AG08395 (cell line): ENCODE results near the gene TMEM131.
"Not testable (repeated sequence)": the region's sequence is repeated elsewhere in the genome, so short reads cannot be mapped to it uniquely, and the experiment has no call there.

ENCODE experiments used
- DNase-seq: peaks from one replicate; pipeline ENCODE4 v3.0.0; 2012; ENCODE audit warnings: mixed read lengths, low spot score

Gene TMEM131

GRCh38 chr2:98022067-98022466 lies 26.3 kb upstream of the TMEM131 start:
- not testable (repeated sequence) for DNase-seq

- DNase-seq: no peak
Observed at GRCh38 chr2:98020992-98021713, 25.4 kb upstream of the TMEM131 start.

- DNase-seq: no peak
Observed at GRCh38 chr2:98020516-98020915, 24.8 kb upstream of the TMEM131 start.

DNA sequence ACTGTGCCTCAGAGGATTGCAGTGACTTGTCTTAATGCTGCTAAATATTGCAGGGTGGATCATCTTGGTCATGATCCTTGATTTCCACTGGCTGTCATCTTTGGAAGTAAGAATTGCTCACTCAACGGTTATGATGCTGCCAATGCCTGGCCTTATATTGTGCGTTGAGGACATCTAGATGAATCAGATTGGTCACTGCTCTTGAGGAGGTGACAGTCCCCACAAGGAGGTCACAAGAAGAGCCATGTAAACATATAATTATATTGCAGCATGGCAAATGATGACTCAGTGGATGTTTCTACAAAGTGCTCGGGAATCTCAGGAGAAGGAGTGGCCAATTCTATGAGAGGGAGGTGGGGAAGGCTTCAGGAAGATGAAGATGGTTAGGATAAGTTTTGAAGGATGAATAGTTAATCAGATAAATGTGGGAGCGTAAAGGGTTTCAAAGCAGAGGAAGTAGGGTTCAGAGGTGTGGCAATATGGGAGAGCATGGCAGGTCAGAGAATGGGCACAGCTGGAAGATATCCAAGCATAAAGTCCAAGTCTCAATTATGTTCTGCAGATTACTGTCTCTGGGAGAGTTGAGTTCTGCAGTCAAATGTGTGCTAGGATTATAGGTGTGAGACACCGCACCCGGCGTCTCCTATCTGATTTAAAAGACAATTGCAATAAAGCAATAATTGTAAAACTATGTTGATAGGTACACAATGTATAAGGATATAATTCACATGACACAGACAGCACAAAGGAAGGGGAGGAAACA lies 21.3 kb upstream of the TMEM131 start:
- DNase-seq: no peak

DNA sequence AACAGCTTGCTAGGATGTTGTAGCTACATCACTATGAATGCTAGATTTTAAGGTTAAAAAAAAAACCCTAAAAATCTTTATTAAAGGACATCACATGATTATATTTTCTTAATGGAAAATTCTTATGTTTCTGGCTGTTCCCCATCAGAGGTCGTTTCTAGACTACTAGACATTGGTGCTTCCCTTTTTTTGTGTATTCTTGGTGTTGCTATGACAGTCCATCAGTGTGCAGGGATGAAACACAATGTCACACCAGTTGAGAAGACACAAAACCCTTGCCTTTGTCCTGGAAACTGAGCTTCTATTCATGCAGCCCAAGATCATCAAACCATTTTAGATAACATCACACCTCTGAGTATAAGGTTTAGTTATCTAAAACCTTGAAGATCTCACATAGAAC lies 19.9 kb upstream of the TMEM131 start:
- no peak for DNase-seq

DNA sequence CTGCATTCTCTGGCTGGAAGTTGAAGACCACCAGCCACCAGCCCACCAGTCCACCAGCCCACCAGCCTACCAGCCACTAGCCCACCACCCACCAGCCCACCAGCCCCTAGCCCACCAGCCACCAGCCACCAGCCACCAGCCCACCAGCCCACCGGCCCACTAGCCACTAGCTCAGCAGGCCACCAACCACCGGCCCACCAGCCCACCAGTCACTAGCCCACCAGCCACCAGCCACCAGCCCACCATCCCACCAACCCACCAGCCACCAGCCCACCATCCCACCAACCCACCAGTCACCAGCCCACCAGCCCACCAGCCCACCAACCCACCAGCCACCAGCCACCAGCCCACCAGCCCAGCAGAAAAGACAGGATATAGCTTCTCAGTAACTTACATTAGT lies 18.6 kb upstream of the TMEM131 start:
- DNase-seq: no peak

DNA sequence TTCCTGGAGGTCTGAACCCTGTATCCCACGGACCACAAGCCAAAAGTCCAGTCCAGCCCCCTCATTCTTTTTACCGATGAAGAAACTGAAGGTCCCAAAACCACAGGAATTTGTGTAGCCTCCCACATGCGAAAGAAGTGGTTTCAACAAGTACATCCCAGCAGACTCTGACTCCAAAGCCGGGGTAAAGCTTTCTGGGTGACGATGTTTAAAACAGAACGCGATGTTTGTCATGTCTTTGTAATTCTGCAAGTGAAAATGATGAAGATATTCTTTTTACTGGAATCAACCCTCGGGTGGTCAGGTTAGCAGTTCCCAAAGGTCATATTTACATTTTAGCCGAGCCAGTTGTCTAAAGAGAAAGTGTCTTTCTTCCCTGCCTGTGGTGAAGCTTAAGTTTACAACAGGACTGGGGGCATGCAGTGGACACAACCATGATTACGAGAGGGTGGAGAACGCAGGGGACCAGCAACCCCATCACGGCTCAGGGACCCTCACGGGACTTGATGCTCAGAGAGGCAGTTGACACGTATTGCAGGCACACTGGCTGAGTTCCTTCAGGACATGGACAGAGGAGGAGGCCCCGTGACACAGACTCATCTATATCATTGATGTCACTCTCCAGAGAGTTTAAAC lies 17.8 kb upstream of the TMEM131 start:
- DNase-seq: no peak

DNA sequence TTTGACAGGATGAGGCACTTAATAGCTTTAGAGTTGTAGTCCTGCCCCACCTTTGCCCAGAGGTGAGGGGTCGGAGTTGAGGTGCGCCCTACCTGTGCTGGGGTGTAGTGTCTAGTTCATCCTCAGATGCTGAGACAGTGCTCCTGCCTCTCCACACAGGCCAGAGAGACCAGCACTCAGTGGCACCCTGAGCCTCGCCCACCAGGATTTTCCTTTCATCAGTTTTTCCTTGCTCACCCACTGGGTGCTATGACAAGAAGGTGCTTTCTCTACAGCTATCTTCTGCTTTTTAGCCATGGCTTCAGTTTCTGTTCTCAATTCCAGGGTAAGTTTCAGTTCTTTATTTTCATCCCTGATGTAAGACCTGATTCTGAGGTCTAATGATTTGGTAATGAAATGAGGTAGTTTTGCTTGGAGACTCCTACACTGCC lies 16.8 kb upstream of the TMEM131 start:
- DNase-seq: no peak

DNA sequence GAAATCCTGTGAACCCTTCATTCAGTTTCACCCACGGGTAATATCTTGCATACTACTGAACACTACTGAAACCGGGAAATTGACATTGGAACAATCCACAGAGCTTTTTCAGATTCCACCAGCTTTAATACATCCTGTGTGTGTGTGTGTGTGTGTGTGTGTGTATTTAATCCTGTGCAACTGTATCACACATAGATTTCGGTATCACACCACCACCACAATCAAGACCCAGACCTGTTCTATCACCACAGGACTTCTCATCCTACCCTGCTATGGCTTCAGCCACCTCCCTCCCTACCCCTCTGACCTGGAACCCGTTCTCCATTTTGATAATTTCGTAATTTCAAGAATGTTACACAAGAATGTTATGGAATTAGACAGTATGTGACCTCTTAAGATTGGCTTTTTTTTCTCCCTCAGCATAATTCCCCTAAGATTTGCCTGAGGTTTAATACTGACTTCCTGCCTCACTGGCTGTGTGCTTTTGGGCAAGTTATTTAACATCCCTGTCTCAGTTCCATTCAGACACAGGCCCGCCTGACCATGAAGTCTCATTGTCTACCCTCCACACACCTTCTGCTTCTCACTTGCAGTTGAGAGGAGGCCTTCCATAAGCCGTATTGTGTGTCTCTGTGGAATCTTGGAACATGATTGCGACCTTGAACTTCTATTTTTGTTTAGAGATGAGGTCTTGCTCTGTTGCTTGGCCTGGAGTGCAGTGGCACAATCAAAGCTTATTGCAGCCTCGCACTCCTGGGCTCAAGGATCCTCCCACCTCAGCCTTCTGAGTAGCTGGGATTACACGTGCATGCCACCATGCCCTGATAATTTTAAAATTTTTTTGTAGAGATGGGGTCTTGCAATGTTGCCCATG lies 14.4 kb upstream of the TMEM131 start:
- no peak for DNase-seq

- no peak for DNase-seq
Observed at GRCh38 chr2:98008415-98008814, 12.7 kb upstream of the TMEM131 start.

GRCh38 chr2:98006378-98006777 lies 10.6 kb upstream of the TMEM131 start:
- DNase-seq: no peak

DNA sequence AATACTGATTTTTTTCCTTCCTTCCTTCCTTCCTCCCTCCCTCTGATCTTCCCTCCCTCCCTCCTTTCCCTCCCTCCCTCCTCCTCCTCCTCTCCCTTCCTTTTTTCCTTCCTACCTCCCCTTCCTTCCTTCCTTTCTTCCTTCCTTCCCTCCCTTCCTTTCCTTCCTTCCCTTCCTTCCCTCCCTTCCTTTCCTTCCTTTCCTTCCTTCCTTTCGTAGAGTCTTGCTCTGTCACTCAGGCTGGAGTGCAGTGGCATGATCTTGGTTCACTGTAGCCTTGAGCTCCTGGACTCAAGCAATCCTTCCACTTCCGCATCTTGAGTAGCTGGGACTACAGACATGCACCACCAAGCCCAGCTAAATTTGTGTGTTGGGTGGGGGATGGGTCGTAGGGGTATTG lies 8.9 kb upstream of the TMEM131 start:
- DNase-seq: no peak

DNA sequence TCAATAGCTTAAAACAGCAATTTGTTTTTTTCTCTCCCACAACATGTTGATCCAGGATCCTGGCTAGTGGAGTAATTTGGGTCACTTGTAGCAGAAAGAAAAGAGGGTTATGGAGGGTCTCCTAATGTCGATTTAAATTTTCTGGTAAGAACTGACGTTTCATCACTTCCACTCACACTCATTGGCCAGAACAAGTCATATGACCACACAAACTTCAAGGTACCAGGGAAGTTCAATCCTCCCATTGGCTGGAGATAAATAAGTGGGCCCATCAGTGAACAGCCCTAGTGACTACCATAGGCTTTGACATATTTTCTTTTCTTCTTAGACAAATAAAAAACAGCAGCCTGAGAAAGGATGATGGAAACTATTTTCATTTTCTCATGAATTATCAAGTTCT lies 8.3 kb upstream of the TMEM131 start:
- DNase-seq: no peak

DNA sequence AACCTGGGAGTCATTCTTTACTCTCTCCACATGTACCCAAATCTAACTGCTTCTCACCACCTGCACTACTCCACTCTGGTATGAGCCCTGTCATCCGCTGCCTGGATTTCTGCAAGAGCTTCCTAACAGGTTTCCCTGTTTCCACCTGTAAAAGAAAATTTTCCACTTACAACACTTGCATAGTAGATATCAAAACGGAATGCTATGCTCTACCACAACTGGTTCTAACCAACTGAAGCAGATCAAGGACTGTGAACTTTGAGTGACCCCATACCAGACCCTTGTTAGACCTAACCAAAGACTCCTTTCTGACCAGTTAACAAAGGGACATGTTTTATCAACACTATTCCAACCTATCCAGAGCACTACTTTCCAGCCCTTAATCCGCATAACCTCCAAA lies 3.8 kb upstream of the TMEM131 start:
- no peak for DNase-seq

DNA sequence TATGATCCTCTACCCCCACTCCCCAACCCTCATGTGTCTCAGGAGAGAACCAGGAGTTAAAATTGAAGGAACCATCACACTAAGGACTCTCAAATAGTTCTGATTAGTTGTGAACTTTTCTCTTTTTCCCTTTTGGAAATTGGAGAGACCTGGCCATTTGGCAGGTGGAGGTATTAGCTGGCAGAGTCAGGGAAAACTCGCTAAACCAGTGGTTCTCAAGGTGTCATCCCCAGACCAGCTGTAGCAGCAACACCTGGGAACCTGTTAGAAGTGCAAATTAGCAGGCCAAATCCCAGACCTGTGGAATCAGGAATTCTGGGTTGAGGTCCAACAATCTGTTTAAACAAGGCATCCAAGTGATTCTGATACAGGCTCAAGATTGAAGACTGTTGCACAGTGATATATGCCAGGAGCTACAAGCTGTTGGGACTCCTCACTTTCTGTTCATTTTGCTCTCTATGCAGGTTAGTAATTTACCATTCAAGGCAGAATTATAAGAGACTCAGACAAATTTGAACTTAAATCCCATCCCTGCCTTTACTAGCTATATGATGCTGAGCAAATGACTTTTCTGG lies 2.8 kb upstream of the TMEM131 start:
- DNase-seq: no peak

DNA sequence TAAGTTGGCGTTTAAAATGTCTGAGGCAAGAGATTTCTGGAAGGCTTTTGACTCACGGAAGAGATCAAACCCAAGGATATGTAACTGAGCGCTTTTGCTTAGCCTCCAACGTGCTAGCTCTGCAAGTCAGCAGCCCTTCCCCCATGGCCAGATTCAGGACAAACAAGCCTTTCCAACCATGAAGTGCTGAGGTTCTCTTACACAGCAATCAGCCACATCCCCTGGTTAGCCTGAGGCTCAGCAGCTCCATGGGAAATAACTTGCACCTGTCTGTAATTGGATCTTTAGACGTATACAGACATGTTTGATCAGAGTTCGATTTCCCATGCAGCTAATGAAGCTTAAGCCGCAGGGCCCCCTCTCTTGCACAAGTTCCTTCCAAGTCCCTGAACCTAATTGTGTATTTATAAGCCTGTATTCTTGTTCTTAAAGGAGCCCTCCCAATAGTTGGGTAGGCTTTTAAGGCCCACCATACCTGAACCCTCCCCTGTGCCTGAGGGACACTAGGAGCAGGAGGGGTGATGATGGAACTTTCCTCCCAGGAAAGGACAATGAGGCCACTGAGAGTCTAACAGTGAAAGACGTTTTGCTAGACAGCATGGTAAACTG lies 2.1 kb upstream of the TMEM131 start:
- no peak for DNase-seq

GRCh38 chr2:97996679-97997078 lies 931 bp upstream of the TMEM131 start:
- DNase-seq: no peak

DNA sequence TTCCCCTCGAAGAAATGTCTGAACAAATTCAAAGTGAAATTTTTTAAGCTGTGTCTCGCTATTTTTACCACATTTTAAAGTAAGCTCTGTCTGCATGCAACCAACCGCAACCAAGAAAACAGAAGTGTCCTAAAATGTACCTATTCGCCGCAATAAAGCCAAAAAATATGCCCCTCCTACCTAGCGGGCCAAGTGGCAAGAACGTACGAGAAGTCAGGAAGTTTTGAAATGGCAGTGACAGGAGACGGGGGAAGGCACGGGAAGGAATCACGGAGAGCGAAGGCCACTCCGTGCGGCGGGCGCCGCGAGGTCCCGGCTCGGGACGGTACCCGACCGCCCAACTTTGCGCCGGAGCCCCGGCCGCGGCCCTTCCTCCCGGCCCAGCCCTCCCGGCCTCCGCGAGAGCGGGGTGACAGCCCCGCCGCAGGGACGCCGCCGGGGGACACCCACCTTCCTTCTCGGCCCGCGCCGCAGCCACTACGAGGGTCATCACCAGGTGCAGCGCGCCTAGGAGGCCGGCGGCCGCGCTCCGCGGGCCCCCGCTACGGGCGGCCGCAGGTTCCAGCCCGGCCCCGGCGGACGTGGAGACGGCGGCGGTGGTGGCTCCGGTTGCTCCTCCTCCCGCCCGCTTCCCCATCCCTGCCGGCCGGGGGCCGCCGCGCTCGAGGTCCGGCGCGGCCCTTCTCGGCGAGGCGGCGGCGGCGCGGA lies 568 bp downstream of the TMEM131 start:
- DNase-seq: peak; percentile 66

DNA sequence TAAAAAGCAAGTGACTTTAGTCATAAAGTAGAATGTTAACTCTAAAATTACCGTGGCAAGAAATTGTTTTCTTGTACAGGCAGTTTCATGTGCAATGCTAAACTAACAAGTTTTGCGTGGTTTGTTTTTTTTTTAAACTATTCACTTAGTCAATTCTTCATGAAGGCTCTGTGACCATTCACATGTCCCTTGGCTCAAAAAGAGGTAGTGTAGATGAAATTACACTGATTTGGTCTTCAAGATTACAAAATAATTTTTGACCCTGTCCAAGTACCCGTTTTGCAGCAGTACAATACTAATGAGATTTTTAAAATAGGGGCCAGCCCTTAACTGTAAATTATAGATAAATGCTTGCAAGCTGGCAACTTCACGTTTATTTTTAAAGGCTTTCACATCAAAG lies 1.3 kb downstream of the TMEM131 start:
- DNase-seq: no peak

- DNase-seq: no peak
Observed at GRCh38 chr2:97993926-97994325, 1.8 kb downstream of the TMEM131 start.
